ENCODE measurements around the gene PANX3. TPM values are rescaled to one million over a fixed set of nuclear protein-coding genes. Genes with fewer than 3 reads are reported as not detected.

PANX3 gene
- total RNA-seq, 2 donors from 2014 or later: not detected

- peaks cover 25% of the 10 kb centered on the region for H3K36me3 ChIP-seq
- H3K27me3 ChIP-seq (replicated peaks; ENCODE audit: insufficient read depth): no peaks in the 10 kb centered on the region
- H3K27ac ChIP-seq: no peak overlapping the region
- H3K4me1 ChIP-seq (ENCODE audit: control insufficient read depth in 1 of 2, low read depth in 2 of 2): peaks cover 12 to 27% of the 10 kb centered on the region in 2 donors
- H3K9me3 ChIP-seq: no peaks in the 10 kb centered on the region
- no peak overlapping the region for H3K4me3 ChIP-seq
- DNase-seq (ENCODE audit: low spot score) (no peak), ATAC-seq (ENCODE audit: insufficient number of reproducible peaks, low FRiP score, low read depth) (no peak)
- no peak for TF ChIP-seq CTCF (IDR thresholded peaks at IDR 0.05)
Measured at GRCh38 chr11:124625504-124626168, 14.4 kb downstream of the PANX3 start.

- peaks cover 12 to 21% of the 10 kb centered on the region in 2 donors for H3K4me1 ChIP-seq (ENCODE audit: control insufficient read depth in 1 of 2, low read depth in 2 of 2)
- no peak overlapping the region for H3K4me3 ChIP-seq
- no peaks in the 10 kb centered on the region for H3K9me3 ChIP-seq
- ATAC-seq (ENCODE audit: insufficient number of reproducible peaks, low FRiP score, low read depth): no peak
- H3K27me3 ChIP-seq (replicated peaks; ENCODE audit: insufficient read depth): no peaks in the 10 kb centered on the region
- peaks cover 41% of the 10 kb centered on the region for H3K36me3 ChIP-seq
- TF ChIP-seq CTCF (IDR thresholded peaks at IDR 0.05): no peak
- H3K27ac ChIP-seq: no peak overlapping the region
- no peak for DNase-seq (ENCODE audit: low spot score)
Measured at GRCh38 chr11:124627546-124627945, 16.3 kb downstream of the PANX3 start.

- Histone ChIP-seq H3K4me1 (ENCODE audit: control insufficient read depth in 1 of 2, low read depth in 2 of 2) (peaks cover 3 to 19% of the 10 kb centered on the region in 2 donors), H3K36me3 (peaks cover 50% of the 10 kb centered on the region), H3K27me3 (replicated peaks; ENCODE audit: insufficient read depth) (no peaks in the 10 kb centered on the region), H3K27ac (no peak overlapping the region), H3K4me3 (no peak overlapping the region), H3K9me3 (no peaks in the 10 kb centered on the region)
- DNase-seq (ENCODE audit: low spot score) (no peak), ATAC-seq (ENCODE audit: insufficient number of reproducible peaks, low FRiP score, low read depth) (no peak)
- no peak for TF ChIP-seq CTCF (IDR thresholded peaks at IDR 0.05)
Measured at GRCh38 chr11:124629961-124630360, 18.7 kb downstream of the PANX3 start.

GRCh38 chr11:124633355-124633754, 22.1 kb downstream of the PANX3 start:
- H3K4me1 ChIP-seq (ENCODE audit: control insufficient read depth in 1 of 2, low read depth in 2 of 2): peaks cover 5 to 36% of the 10 kb centered on the region in 2 donors
- peak; percentile 20 for TF ChIP-seq CTCF (IDR thresholded peaks at IDR 0.05)

DNA sequence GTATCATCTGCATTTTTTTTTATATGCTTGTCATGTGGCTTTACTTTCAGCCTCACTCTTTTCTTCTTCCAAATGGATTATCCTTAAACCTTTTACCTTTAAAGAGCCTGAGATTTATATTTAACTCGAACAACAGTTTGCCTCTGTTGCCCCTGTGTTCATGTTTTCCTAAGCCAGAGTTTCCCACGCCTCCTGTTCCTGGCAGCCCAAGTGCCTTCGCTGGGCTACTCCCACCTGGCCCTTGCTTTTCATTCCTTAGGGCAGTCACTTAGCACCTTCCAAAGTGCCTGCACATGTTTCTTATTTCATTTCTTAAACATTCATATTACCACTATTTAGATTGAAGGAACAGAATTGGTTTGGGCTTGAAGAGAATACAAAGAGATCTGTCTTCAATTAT, 24.7 kb downstream of the PANX3 start:
- Histone ChIP-seq H3K36me3 (peaks cover 22% of the 10 kb centered on the region), H3K27me3 (replicated peaks; ENCODE audit: insufficient read depth) (no peaks in the 10 kb centered on the region), H3K27ac (peak overlapping the region; percentile 61 to 63), H3K4me1 (ENCODE audit: control insufficient read depth in 1 of 2, low read depth in 2 of 2) (peaks cover 5 to 36% of the 10 kb centered on the region in 2 donors), H3K4me3 (no peak overlapping the region), H3K9me3 (no peaks in the 10 kb centered on the region)
- ATAC-seq (ENCODE audit: insufficient number of reproducible peaks, low FRiP score, low read depth): no peak
- no peak for TF ChIP-seq CTCF (IDR thresholded peaks at IDR 0.05)
- no peak for DNase-seq (ENCODE audit: low spot score)

More at GRCh38 chr11:124633355-124633754, 22.1 kb downstream of the PANX3 start:
- H3K4me3 ChIP-seq: no peak overlapping the region
- ATAC-seq (ENCODE audit: insufficient number of reproducible peaks, low FRiP score, low read depth) (no peak), DNase-seq (ENCODE audit: low spot score) (no peak)
- H3K27ac ChIP-seq: no peak overlapping the region
- no peaks in the 10 kb centered on the region for H3K9me3 ChIP-seq
- H3K36me3 ChIP-seq: peaks cover 33% of the 10 kb centered on the region
- no peaks in the 10 kb centered on the region for H3K27me3 ChIP-seq (replicated peaks; ENCODE audit: insufficient read depth)

All from thoracic aorta (tissue), 2 donors.